MM.1S (cell line): Measurements from ENCODE around the gene UQCC5.

ENCODE experiments used
- CTCF ChIP-seq: fragments of 300-600 bp; sonication (generic); IDR thresholded peaks from 2 replicates; pipeline ENCODE4 v1.5.1; 2016; ENCODE audit warnings: antibody characterized with exemption, low read length, mixed read lengths
- EZH2phosphoT487 ChIP-seq: fragments of 300-600 bp; sonication (generic); IDR thresholded peaks from 2 replicates; pipeline ENCODE4 v1.6.1; 2018; ENCODE audit warnings: antibody characterized with exemption, low read length

- TF ChIP-seq CTCF (no peak), EZH2phosphoT487 (no peak)
Observed at GRCh38 chr3:52561028-52561747, 24.8 kb downstream of the UQCC5 start.
